NCI-H524 treated with DMSO at 0.1 percent for 48 hours (cell line): ENCODE data around the gene MOGAT2.

Source experiments
- DNase-seq: peaks from one replicate; lab custom pipeline; 2025; lab: John Stamatoyannopoulos, UW

Gene MOGAT2

GRCh38 chr11:75760243-75760642, 42.6 kb downstream of the MOGAT2 start:
- no peak for DNase-seq

DNA sequence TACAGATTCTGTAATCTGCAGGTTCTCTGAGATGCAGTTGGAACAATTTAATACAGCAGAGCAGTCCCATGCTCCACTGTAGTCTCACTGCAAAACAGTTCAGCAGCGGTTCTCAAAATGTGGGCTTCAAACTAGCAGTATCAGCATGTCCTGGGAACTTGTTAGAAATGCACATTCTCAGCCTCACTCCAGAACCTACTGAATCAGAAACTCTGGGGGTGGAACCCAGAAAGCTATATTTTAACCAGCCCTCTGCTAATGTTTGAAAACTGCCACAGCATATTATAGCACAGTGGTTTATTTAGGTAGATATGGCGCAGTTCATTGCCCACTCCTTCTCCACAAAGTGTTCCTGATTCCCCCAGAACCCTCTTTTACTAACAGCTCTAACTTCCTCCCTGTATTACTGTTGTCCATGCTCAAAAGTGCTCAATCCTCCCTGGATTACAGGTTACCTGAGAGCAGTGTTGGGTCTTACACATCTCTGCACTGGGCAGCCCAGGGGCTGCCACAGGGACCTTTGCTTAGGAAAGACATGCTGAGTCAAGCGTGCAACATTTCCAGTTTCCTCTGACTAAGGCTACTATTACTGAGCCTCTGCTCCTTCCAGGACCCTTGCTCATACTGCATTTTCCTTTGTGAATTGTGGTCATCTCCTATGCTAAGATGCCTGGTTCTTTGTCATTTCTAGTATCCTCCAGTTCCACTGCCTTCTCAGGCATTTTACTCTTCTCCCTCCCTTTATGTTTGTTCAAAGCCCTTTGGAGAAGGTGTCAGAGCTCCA, 43.3 kb downstream of the MOGAT2 start:
- no peak for DNase-seq

GRCh38 chr11:75762158-75762557, 44.5 kb downstream of the MOGAT2 start:
- no peak for DNase-seq

DNA sequence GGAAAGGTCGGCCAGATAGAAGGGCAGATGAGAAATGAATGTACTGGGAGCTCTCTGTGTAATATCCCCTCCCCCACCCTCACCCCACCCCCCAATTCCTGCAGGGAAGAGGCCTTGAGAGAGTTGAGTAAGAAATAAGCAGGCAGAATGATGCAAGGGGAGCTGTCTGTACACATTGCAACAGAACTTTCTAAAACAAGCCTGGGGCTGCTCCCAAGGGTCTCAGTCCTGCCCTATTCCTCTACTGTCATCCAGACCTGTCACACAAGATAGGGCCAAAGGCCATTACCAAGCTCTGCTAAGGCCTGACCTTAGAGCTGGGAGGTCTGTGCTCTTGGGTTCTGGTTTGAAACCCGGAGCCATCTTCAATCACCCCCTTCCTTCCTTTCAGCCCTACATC, 45.2 kb downstream of the MOGAT2 start:
- no peak for DNase-seq

DNA sequence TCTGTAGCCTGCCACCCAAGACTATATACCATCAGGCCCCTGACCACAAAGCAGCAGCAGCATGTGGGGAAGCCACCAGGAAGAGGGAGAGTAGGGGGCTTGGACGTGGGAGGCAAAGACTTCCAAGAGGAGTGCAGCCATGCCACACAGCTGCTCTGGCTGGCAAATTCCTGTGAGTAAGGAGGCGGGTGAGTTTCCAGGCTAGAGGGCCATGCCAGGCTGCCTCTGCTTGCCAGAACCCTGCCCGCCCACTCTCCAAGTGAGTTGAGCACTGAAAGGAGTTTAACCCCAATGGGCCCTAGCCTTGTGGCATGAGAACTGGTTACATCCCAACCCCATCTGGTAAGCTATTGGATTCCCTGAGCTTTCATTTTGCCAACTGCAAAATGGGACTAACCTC, 46.2 kb downstream of the MOGAT2 start:
- no peak for DNase-seq

- DNase-seq = no peak
These were observed 47.5 kb downstream of the MOGAT2 start for GRCh38 chr11:75765116-75765515.

DNA sequence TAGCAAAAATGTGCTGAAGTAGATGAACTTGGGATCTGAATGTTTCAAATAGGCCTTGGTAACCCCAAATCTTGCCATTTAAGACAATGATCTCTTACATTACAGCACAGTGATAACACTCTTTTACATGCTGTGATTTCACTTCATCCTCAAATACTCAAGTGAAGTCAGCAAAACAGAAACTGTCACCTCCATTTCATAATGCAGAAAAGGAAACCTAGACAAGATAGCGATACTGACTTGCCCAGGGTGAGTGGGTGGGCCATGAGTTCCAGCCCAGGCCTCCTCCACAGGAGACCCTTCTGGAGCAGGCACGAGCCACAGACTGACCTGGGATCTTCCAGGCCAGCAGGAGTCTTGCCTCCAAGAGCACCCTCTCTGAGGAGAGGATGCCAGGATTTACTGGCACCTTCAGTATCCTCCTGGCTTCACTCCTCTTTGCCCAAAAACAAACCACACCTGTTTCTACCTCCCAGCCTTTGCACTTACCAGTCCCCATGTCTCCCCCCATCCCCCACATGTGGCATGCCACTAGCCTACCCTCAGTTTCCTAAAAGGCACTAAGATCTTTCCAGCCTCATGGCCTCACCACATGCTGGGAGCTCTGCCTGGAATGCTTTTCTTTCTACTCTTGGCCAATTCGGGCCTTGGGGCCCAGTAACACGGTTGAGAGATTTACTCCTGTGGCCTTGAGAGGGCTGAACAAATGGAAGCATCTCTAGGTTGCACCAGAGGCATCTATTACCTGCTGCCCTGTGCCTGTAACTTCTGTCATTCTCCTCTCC, 49.0 kb downstream of the MOGAT2 start:
- DNase-seq = no peak

DNA sequence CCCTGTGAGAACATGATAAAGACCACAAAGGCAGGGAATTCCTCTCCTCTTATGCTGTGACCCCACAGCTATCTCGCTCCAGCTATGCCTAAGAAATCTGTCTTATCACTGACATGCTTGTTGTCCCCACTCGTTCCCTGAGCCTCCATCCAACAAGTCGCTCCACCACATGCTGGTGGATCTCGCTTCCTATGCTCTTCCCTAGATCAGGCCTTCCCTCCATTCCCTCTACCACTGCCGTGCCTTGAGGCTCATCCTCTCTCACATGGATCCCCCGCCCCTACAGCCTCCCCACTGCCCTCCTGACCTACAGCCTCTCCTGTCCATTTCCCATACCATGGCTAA, 49.6 kb downstream of the MOGAT2 start:
- no peak for DNase-seq

- no peak for DNase-seq
These were observed 50.1 kb downstream of the MOGAT2 start for GRCh38 chr11:75767793-75768111.

DNA sequence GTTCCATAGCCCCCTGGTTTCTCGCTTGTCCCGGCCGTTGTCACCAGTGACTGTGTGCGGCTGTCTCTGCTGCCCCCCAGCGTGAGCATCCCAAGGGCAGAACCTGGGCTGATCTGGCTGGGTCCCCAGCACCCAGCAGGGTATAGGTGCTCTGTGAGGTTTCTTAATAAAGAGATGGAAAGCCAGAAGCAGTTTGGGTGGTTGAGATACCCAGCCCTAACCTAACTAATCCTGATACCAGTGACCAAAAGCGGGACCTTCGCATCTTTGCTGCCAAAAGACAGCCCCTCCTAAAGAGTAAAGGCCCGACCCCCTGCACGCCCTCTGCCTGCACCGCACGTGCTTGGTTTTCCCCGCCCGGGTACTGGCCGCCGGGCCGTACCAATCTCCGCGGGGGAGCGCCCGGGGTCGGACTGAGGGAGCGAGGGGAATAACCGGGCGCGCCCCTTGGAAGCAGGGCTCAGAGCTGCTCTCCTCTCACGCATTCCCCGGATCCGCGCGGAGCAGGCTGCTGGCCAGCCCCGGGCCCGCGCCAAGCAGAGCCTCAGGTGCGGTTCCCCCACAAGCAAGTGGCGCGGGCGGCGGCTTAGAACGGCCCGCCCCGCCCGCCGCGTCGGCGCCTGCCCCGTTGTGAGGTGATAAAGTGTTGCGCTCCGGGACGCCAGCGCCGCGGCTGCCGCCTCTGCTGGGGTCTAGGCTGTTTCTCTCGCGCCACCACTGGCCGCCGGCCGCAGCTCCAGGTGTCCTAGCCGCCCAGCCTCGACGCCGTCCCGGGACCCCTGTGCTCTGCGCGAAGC, 50.7 kb downstream of the MOGAT2 start, which contains the start of gene DGAT2:
DGAT2 (plus strand) TSS at position 667 of the 797 bp plus-strand sequence. CDS start 214 bp downstream, outside the sequence.
- DNase-seq = peak; percentile 35

GRCh38 chr11:75768909-75769771, 51.5 kb downstream of the MOGAT2 start:
- no peak for DNase-seq

GRCh38 chr11:75770102-75770501, 52.5 kb downstream of the MOGAT2 start:
- DNase-seq = no peak

GRCh38 chr11:75771646-75772410, 54.2 kb downstream of the MOGAT2 start:
- DNase-seq = no peak

DNA sequence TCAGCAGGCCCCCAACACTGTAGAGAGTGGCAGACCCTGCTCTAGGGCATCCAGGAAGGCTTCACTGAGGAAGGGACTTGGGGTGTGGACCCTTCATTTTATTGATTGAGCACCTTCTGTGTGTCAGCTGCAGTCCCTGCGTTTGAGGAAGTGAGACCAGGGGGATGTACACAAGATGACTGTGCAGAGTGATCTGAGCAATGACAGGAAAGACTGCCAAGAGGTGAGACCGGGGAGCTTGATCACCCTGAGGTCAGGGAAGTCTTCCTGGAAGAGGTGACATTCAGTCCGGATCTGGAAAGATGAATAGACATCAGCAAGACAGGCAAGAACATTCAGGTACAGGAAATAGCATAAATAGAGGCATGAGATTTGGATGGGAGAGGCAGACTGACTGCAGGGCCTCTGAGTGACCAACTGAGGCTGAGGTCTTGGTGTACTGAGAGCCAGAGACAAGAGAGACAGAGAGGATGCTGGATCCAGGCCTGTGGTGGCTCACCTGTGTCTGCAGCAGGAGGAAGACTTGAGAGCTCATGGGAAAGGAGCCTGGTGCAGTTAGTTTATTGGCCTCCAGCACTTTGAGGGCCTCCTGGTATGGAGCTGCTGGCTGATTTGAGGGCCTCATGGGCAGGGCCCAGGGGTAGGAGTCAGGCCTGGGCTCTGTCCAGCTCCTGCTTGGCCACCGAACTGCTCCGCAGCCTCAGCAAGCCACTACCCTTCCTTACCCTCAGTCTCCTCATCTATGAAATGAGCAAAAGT, 56.1 kb downstream of the MOGAT2 start:
- DNase-seq = no peak

DNA sequence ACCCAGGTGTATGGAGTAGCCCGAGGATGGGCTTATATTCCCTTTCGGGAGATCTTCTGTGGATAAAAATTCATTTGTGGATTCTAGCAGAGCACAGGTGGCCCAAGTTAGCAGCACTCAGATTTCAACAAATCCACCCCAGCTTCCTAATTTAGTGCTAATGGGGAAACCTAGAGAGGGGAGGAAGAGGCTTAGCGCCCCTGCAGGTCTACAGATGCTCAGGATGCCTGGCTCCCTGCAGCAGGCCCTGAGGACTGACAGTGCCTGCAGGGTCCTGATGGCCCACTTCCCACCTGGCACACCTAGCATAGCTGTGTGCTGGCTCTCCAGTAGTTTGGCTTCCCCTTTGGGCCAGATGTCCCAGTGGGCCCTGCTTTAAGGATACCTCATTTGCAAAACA, 57.4 kb downstream of the MOGAT2 start:
- DNase-seq = no peak

- no peak for DNase-seq
These were observed 58.9 kb downstream of the MOGAT2 start for GRCh38 chr11:75776546-75776945.

DNA sequence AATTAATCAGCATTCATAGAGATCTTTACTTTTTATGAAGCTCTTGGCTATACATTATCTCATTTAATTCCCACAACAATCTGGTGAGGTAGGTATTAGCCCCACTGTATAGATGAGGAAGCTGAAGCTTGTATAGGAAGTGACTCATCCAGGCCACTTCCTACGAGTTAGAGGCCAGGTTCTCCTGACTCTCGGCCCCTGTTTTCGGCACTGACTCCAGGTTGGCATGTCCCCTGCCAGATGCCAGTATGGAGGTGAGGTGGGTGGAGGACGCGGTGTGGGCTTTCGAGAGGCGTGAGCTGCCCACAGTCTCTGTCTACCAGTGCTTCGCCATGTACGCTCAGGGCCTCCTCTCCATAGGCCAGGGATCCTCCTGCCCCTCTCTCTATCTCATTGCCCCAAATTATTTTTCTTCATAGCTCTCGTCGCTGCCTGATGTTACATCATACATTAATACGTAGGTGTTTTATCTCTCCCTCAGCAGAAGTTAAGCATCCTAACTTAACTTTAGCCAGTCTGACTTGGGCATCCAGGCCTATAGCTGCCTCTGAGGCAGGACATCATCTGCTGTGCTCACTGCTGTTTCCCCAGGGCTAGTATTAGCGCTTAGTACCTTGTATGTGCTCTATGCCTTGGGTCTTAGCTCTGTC, 59.9 kb downstream of the MOGAT2 start:
- no peak for DNase-seq

GRCh38 chr11:75778962-75779361, 61.3 kb downstream of the MOGAT2 start:
- no peak for DNase-seq

GRCh38 chr11:75779960-75780359, 62.3 kb downstream of the MOGAT2 start:
- no peak for DNase-seq

DNA sequence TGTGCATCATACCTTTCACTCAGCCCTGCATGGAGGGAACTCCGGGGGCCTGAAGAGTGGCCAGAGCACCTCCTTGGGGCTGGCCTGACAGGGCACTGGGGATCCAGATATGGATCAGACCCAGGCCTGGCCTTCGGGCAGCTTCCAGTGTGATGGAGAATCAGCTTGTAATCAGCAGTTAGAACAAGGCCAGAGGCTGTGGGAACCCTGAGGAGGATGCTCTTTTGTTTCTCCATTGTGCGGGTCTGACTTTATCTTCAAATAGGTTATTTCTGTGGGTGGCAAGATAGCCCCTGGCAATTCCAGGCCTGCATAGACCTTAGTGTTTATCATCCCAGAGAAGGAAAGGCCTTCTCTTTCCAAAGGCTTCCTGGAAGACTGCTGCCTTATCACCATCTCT, 63.2 kb downstream of the MOGAT2 start:
- no peak for DNase-seq
